ENCODE measurements around the gene TMEM269.

DNA sequence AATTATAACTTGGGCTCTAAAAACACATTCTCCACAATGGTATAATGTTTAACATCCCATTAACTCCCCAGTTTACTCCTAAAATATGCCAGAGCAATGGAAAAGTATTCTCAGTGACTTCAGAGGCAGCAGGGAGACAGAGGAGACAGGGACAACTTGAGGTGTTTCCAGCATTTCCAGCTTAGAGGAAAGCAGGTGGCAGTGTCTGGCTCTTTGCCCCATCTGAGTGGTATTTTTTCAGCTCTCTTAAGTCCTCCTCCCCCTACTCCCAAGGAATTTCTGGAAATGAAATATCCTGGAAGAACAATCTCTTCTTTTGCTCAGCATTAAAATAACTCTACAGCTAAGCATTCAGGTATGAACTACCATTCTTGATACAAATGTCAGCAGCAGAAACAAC, 21.4 kb downstream of the TMEM269 start:
- no peak for TF ChIP-seq TAF1 (IDR thresholded peaks at IDR 0.05; ENCODE audit: low read depth, low read length)
- TF ChIP-seq POLR2A (IDR thresholded peaks at IDR 0.05; ENCODE audit: low read depth, low read length), result no peak
- no peak for TF ChIP-seq POLR2AphosphoS5 (IDR thresholded peaks at IDR 0.05; ENCODE audit: low read depth, low read length)
